Kidney (tissue), 14 donors: ENCODE measurements around the gene PADI3. TPM values are rescaled to one million over a fixed set of nuclear protein-coding genes. Genes with fewer than 3 reads are reported as not detected.

Source experiments
- DNase-seq, 5 donors: peaks; one replicate each; pipeline ENCODE4 v3.0.0-alpha.2; 2013 to 2020
- FAIRE-seq: peaks from 2 replicates; lab custom pipeline; 2012; peaks lifted over from hg19 to GRCh38; lab: Jason Lieb, UNC
- H3K27ac ChIP-seq, 2 donors: one replicate each; pipeline ENCODE4 v1.7.0; 2013; ENCODE audit warnings: low read depth in 2 of 2, low read length in 2 of 2, inconsistent platforms in 1 of 2
- H3K27me3 ChIP-seq: one replicate; pipeline ENCODE4 v1.7.1; 2013; ENCODE audit warnings: low read length, inconsistent platforms; ENCODE audit not compliant: control insufficient read depth, insufficient read depth
- H3K36me3 ChIP-seq, 3 donors: one replicate each; pipeline versions ENCODE4 v1.7.0 to v1.7.1; 2013; ENCODE audit warnings: low read length in 3 of 3, control low read depth in 1 of 3, inconsistent platforms in 1 of 3; ENCODE audit not compliant: insufficient read depth in 3 of 3, control insufficient read depth in 2 of 3
- H3K4me1 ChIP-seq, 3 donors: one replicate each; pipeline versions ENCODE4 v1.7.0 to v1.7.1; 2013; ENCODE audit warnings: low read length in 3 of 3, inconsistent platforms in 1 of 3, low read depth in 1 of 3; ENCODE audit not compliant: control insufficient read depth in 2 of 3, insufficient read depth in 2 of 3
- H3K4me3 ChIP-seq, 3 donors: one replicate each; pipeline versions ENCODE4 v1.7.0 to v1.8.1; 2013; ENCODE audit warnings: low read length in 3 of 3, control low read depth in 1 of 3, inconsistent platforms in 1 of 3
- H3K9ac ChIP-seq, 3 donors: one replicate each; pipeline versions ENCODE4 v1.7.0 to v1.7.1; 2013; ENCODE audit warnings: low read length in 3 of 3, control low read depth in 1 of 3, inconsistent platforms in 1 of 3
- H3K9me3 ChIP-seq, 3 donors: one replicate each; pipeline versions ENCODE4 v1.7.0 to v1.7.1; 2013; ENCODE audit warnings: low read length in 3 of 3, control low read depth in 1 of 3, inconsistent platforms in 1 of 3; ENCODE audit not compliant: control insufficient read depth in 2 of 3, insufficient read depth in 1 of 3
- intact Hi-C: fragments of 100-400 bp; cut with DNase I; formaldehyde crosslinking; loops from one replicate; pipeline ENCODE4 v1.11.1; 2022
- polyA plus RNA-seq: library from polyadenylated mRNA; stranded (reverse); fragments of 350-450 nt; fragmentation: Illumina TruSeq; extraction: RNeasy Lipid Tissue Mini Kit (QIAGEN cat#74804); gene quantifications from one replicate; pipeline ENCODE4 v1.2.3, GENCODE V29; 2014; ENCODE audit warnings: low read depth, low replicate concordance; ENCODE audit not compliant: insufficient read depth
- total RNA-seq: library from RNA; stranded (reverse); fragmentation: NEBNext Ultra II Directional; extraction: Animal tissue kit (Norgen Biotek cat#: 25700); gene quantifications from one replicate; pipeline ENCODE4 v1.2.1, GENCODE V29; 2021
- TF ChIP-seq, protein P1 (sequence below): IDR thresholded peaks from 3 replicates; pipeline ENCODE4 v1.5.1; 2012; ENCODE audit warnings: mild to moderate bottlenecking, moderate library complexity, borderline replicate concordance; ENCODE audit not compliant: insufficient read depth; ENCODE audit errors: extremely low read depth
- donor health status: control.
- donor health status: control.
- donor health status: control.
- donor health status: control.
- donor health status: control.
- donor health status: DM: yes; HTN: yes; CAD: no.
- donor health status: Normal renal cell carcinoma (clear cell type).

Gene PADI3
- total and polyA plus RNA-seq, 2 donors from 2014 or later, result not detected

DNA sequence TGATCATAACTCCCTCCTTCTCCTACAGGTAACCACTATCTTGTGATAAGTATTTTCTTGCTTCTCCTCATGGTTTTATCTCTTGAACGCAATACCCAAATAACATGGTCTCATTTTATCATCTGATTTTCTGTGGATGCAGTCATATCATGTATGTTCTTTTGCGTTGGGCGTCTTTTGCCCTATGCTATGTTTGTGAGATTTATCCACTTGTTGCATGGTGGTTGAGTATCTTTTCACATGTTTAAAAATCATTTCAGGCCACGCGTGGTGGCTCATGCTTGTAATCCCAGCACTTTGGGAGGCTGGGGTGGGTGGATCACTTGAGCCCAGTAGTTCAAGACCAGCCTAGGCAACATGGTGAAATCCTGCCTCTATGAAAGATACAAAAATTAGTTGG, 15.6 kb downstream of the PADI3 start:
- no peak for FAIRE-seq
- no peaks in the 10 kb centered on the region for H3K27me3 ChIP-seq
- peaks cover 0 to 3% (median 0%) of the 10 kb centered on the region in 3 donors for H3K9me3 ChIP-seq
- H3K4me1 ChIP-seq, result no peaks in the 10 kb centered on the region
- no peak for DNase-seq
- H3K9ac ChIP-seq, result no peak overlapping the region
- TF ChIP-seq, protein P1, sequence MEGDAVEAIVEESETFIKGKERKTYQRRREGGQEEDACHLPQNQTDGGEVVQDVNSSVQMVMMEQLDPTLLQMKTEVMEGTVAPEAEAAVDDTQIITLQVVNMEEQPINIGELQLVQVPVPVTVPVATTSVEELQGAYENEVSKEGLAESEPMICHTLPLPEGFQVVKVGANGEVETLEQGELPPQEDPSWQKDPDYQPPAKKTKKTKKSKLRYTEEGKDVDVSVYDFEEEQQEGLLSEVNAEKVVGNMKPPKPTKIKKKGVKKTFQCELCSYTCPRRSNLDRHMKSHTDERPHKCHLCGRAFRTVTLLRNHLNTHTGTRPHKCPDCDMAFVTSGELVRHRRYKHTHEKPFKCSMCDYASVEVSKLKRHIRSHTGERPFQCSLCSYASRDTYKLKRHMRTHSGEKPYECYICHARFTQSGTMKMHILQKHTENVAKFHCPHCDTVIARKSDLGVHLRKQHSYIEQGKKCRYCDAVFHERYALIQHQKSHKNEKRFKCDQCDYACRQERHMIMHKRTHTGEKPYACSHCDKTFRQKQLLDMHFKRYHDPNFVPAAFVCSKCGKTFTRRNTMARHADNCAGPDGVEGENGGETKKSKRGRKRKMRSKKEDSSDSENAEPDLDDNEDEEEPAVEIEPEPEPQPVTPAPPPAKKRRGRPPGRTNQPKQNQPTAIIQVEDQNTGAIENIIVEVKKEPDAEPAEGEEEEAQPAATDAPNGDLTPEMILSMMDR, result no peak
- no peak overlapping the region for H3K27ac ChIP-seq
- intact Hi-C loops, result no loop called here
- no peaks in the 10 kb centered on the region for H3K36me3 ChIP-seq
- no peak overlapping the region for H3K4me3 ChIP-seq

DNA sequence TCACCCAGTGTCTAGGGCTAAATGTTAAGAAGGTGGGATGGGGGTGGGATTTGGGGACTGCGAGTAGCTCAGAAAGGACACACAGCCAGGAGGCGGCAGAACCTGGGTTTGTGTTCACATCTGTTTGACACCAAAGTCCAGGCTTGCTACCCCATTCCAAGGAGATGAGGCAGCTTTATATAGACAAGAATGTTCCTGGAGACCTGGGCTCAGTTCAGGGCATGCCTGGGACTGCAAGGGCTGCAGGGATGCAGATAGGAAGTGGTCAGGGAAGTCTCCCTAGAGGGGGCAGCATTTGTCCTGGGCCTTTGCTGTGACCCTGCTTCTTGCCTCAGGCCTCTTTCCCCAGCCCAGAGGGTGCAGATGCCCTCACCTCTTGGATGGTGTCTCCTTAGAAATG, 16.3 kb downstream of the PADI3 start:
- H3K27ac ChIP-seq, result no peak overlapping the region
- no peak overlapping the region for H3K9ac ChIP-seq
- no peaks in the 10 kb centered on the region for H3K4me1 ChIP-seq
- DNase-seq, result no peak
- TF ChIP-seq, protein P1, result no peak
- H3K9me3 ChIP-seq, result peaks cover 0 to 3% (median 0%) of the 10 kb centered on the region in 3 donors
- no peaks in the 10 kb centered on the region for H3K27me3 ChIP-seq
- no peak for FAIRE-seq
- intact Hi-C loops, result no loop called here
- H3K36me3 ChIP-seq, result no peaks in the 10 kb centered on the region
- H3K4me3 ChIP-seq, result no peak overlapping the region

DNA sequence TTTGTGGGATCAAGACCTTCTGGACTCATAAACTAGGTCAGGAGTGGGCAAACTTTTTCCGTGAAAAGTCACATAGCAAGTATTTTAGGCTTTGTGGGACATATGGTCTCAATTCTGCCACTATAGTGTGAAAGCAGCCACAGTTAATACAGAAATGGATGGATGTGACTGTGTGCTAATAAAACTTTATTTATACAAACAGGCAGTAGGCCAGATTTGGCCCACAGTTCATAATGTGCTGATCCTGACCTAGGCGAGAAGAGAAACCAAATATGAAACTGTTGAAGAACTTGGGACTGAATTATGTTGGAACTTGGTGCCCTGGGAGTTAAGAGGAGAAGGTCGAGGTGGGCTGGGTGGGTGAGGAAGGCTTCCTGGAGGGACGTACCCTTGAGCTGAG, 17.1 kb downstream of the PADI3 start:
- Histone ChIP-seq H3K9ac (no peak overlapping the region), H3K4me3 (no peak overlapping the region), H3K36me3 (no peaks in the 10 kb centered on the region), H3K4me1 (no peaks in the 10 kb centered on the region), H3K27ac (no peak overlapping the region), H3K9me3 (peaks cover 0 to 3% (median 0%) of the 10 kb centered on the region in 3 donors), H3K27me3 (no peaks in the 10 kb centered on the region)
- intact Hi-C loops, result no loop called here
- DNase-seq (no peak), FAIRE-seq (no peak)
- TF ChIP-seq, protein P1, result no peak
